MCF 10A (cell line): ENCODE measurements around the gene PALS2. TPM values are rescaled to one million over a fixed set of nuclear protein-coding genes. Genes with fewer than 3 reads are reported as not detected.

Experiments used
- BruUV-seq: library from RNA; stranded (reverse); fragments of 400-500 nt; replicated peaks from 2 replicates; lab custom pipeline; 2021; lab: Mats Ljungman, UMichigan
- CTCF ChIA-PET: fragments of 300-600 bp; sonication (Branson Sonifier 250); formaldehyde crosslinking; extraction: SDS; loops from one replicate; lab custom pipeline; 2021; ENCODE audit warnings: antibody characterized with exemption, inconsistent platforms; lab: Yijun Ruan, JAX
- POLR2A ChIA-PET: fragments of 300-600, 350-650 bp; sonication (Branson Sonifier 250); formaldehyde crosslinking; extraction: SDS; loops from one replicate; lab custom pipeline; 2020; ENCODE audit warnings: antibody characterized with exemption, inconsistent platforms; lab: Yijun Ruan, JAX
- DNase-seq: peaks from one replicate; pipeline ENCODE4 v3.0.0-alpha.2; 2018; ENCODE audit not compliant: unreplicated experiment
- H3K27ac Mint-ChIP-seq: one replicate; pipeline ENCODE4 v1.8.0; 2022; ENCODE audit warnings: mild to moderate bottlenecking, low read depth, mixed read lengths; ENCODE audit not compliant: unreplicated experiment
- H3K27me3 Mint-ChIP-seq: one replicate; pipeline ENCODE4 v1.8.0; 2022; ENCODE audit warnings: mixed read lengths; ENCODE audit not compliant: insufficient read depth, unreplicated experiment
- H3K36me3 Mint-ChIP-seq: one replicate; pipeline ENCODE4 v1.8.0; 2022; ENCODE audit warnings: mild to moderate bottlenecking, moderate library complexity, mixed read lengths; ENCODE audit not compliant: insufficient read depth, unreplicated experiment
- H3K4me1 Mint-ChIP-seq: one replicate; pipeline ENCODE4 v1.8.0; 2022; ENCODE audit warnings: mixed read lengths; ENCODE audit not compliant: insufficient read depth, unreplicated experiment
- H3K4me3 Mint-ChIP-seq: one replicate; pipeline ENCODE4 v1.8.0; 2022; ENCODE audit warnings: mild to moderate bottlenecking, moderate library complexity, mixed read lengths; ENCODE audit not compliant: unreplicated experiment
- H3K9me3 Mint-ChIP-seq: one replicate; pipeline ENCODE4 v1.8.0; 2022; ENCODE audit warnings: mixed read lengths; ENCODE audit not compliant: unreplicated experiment
- CTCF ChIP-seq: fragments of 200-600 bp; IDR thresholded peaks from one replicate; pipeline ENCODE4 v1.8.0; 2022; ENCODE audit warnings: antibody characterized with exemption, mild to moderate bottlenecking; ENCODE audit not compliant: unreplicated experiment
- intact Hi-C: fragments of 100-400 bp; cut with micrococcal nuclease; formaldehyde crosslinking; loops from 2 replicates; pipeline ENCODE4 v1.14.1; 2022
- total RNA-seq: library from RNA; stranded (reverse); gene quantifications from 2 replicates; pipeline ENCODE4 v1.2.3, GENCODE V29; 2022

Gene PALS2
- total RNA-seq, 1 experiment from 2014 or later, result 36.3 TPM

- DNase-seq, result peak; percentile 15
- Mint-ChIP-seq H3K36me3 (peaks cover 6% of the 10 kb centered on the region), H3K4me1 (peaks cover 9% of the 10 kb centered on the region), H3K27ac (no peak overlapping the region), H3K27me3 (no peaks in the 10 kb centered on the region), H3K4me3 (no peak overlapping the region), H3K9me3 (no peaks in the 10 kb centered on the region)
- TF ChIP-seq CTCF, result no peak
- BruUV-seq, result no TSS peak
- ChIA-PET POLR2A (interaction anchor here (1.3 kb wide), 1 partner anchor 12 kb away, joined by 4 read pairs; no protein-coding TSS in a partner anchor), CTCF (interaction anchor here (0.7 kb wide), 1 partner anchor 161 kb away, joined by 3 read pairs; no protein-coding TSS in a partner anchor)
- intact Hi-C loops, result no loop called here
Measured at GRCh38 chr7:24587853-24588252, 14.6 kb downstream of the PALS2 start.

DNA sequence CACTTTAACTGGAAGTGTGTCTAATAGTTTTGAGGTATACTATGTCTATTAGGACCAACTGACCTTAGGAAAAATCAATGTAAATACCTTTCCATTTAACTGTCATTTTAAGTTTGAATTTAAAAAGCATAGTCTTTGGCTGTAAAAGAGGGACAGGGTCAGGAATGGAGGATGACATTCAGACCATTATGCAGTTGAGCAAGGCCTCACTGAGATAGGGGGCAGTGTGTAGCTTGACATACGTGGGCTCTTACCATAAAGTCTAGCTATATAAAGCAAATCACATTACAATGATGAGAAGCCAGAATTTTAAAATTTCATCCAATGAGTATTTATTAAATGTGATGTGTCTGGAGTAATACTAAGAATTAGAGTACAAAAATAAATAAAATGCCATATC is 17.9 kb downstream of the PALS2 start:
- no peak for TF ChIP-seq CTCF
- intact Hi-C loops, result no loop called here
- H3K4me3 Mint-ChIP-seq, result no peak overlapping the region
- peaks cover 6% of the 10 kb centered on the region for H3K36me3 Mint-ChIP-seq
- BruUV-seq, result no TSS peak
- H3K9me3 Mint-ChIP-seq, result no peaks in the 10 kb centered on the region
- H3K4me1 Mint-ChIP-seq, result peaks cover 9% of the 10 kb centered on the region
- DNase-seq, result no peak
- POLR2A ChIA-PET, result no interaction called here
- H3K27me3 Mint-ChIP-seq, result no peaks in the 10 kb centered on the region
- CTCF ChIA-PET, result interaction anchor here (1.4 kb wide), 1 partner anchor 74 kb away, joined by 4 read pairs; no protein-coding TSS in a partner anchor
- no peak overlapping the region for H3K27ac Mint-ChIP-seq

- H3K9me3 Mint-ChIP-seq, result no peaks in the 10 kb centered on the region
- no peaks in the 10 kb centered on the region for H3K36me3 Mint-ChIP-seq
- DNase-seq, result no peak
- BruUV-seq, result no TSS peak
- no peak overlapping the region for H3K27ac Mint-ChIP-seq
- no peak for TF ChIP-seq CTCF
- ChIA-PET CTCF (no interaction called here), POLR2A (no interaction called here)
- H3K4me1 Mint-ChIP-seq, result no peaks in the 10 kb centered on the region
- intact Hi-C loops, result no loop called here
- H3K27me3 Mint-ChIP-seq, result no peaks in the 10 kb centered on the region
- H3K4me3 Mint-ChIP-seq, result no peak overlapping the region
Measured at GRCh38 chr7:24595671-24596418, 22.6 kb downstream of the PALS2 start.

GRCh38 chr7:24597014-24597413 is 23.8 kb downstream of the PALS2 start:
- H3K9me3 Mint-ChIP-seq, result no peaks in the 10 kb centered on the region
- CTCF ChIA-PET, result no interaction called here
- H3K4me3 Mint-ChIP-seq, result no peak overlapping the region
- H3K27me3 Mint-ChIP-seq, result no peaks in the 10 kb centered on the region
- intact Hi-C loops, result no loop called here
- POLR2A ChIA-PET, result no interaction called here
- H3K4me1 Mint-ChIP-seq, result peaks cover 9% of the 10 kb centered on the region
- DNase-seq, result no peak
- TF ChIP-seq CTCF, result no peak
- BruUV-seq, result no TSS peak
- H3K27ac Mint-ChIP-seq, result no peak overlapping the region
- no peaks in the 10 kb centered on the region for H3K36me3 Mint-ChIP-seq
